GM19025 (cell line): ENCODE results near the gene LGR6.
"Not testable (repeated sequence)": the region's sequence is repeated elsewhere in the genome, so short reads cannot be mapped to it uniquely, and the experiment has no call there.

Experiments used
- ATAC-seq: cut with Tn5 transposase; IDR thresholded peaks from one replicate; pipeline ENCODE4 v1.9.1; 2021; ENCODE audit warnings: mild to moderate bottlenecking, low read depth, moderate library complexity; ENCODE audit not compliant: unreplicated experiment

Gene LGR6

DNA sequence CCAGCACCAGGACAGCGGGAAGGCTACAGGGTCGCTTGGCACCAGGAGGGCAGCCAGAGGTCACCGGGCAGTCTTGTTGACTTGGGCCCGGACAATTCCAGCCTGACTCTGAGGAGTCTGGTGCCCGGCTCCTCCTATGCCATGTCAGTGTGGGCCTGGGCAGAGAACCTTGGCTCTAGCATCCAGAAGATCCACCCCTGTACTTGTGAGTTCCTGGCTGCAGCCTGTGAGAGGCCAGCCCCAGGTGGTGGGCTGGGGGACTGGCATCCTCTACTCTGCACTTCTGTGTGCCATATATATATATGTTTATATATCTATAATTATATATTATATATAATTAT, 21.6 kb upstream of the LGR6 start:
- ATAC-seq = no peak

DNA sequence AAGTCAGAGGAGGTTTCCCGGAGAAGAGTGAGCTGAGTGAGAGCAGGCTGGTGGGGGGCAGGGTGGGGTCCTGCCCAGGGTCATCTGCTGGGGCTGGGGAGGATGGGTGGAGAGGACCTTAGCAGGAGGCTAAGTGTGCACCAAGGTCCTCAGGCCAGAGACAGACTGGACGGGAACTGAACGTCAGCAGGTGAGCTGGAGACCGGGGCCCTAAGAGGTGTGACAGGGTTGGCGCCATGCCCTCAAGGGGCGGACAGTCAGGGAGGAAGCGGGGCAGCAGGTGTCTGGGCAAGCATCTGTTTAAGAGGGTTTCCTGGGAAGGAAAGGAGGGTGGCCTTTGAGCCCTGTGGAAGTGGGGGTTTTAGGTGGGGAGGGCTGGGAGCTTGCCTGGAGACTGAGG, 19.6 kb upstream of the LGR6 start:
- no peak for ATAC-seq

DNA sequence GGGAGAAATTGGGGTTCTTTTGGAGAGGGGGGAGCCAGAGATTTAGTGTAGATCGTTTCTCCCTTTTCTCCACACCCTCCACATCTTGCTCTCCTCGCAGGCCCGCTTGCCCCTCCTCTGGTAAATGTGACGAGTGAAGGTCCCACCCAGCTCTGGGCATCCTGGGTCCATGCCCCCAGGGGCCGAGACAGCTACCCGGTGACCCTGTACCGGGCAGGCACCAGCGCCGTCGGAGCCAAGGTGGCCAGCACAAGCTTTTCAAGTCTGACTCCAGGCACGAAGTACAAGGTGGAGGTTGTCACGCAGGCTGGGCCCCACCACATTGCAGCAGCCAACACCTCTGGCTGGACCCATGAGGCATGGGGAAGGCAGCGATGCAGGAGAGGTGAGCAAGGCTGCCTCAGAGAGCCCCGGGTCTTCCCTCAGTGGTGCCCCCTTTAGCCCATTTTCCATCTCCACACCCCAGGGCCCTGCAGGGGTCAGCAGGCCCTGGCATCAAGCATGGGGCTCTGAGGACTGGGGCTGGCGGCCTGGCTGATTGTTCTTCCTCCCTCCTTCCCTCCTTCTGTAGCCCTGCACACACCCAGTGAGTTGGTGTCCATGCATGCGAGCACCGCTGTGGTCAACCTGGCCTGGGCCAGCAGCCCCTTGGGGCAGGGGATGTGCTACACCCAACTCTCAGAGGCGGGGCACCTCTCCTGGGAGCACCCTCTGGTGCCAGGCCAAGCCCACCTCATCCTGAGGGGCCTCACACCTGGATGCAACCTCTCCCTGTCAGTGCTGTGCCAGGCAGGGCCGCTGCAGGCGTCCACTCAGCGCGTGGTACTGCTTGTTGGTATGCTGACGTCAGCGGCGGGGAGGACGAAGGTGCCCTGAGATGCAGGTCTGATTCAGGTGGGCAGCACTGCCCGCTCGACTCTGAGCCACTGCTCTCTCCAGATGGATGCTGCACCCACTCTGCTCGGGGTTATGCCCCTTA, 16.4 kb upstream of the LGR6 start:
- ATAC-seq = no peak

DNA sequence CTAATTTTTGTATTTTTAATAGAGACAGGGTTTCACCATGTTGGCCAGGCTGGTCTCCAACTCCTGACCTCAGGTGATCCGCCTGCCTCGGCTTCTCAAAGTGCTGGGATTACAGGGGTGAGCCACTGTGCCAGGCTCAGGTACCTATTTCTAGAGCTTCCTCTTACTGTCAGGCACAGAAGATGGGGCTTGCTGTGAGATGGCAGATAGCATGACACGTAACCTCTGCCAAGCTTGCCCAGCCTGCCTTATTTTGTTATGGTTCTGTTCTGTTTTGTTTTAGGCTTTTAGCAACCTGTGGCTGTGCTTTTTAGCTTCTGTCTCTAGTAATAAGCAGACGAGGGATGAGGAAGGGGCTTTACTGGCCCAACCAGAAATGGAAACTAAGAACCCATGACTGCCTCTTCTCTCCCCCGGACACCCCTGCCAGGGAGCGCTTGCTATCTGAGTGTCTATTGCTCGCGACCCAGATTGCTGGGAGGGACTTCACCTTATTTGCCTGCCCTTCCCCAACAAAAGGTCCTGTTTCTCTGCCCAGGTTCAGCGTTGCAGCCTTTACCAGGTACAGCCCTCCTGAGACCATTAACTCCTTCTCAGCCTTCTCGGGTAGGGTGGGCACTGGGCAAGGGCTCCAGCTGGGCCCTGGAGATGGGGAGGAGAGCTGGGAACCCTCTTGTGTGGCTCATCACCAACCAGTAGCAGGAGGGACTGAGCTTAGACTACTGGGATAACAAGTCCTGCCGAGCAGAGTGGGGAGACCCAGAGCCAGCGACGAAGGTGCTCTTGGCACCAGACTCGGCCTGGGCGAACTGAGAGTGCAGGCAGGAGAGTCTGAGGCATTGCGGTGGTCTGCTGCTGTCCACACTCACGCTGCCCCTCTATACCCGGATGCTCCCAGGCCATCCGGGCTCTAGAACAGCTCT, 13.5 kb upstream of the LGR6 start:
- no peak for ATAC-seq

DNA sequence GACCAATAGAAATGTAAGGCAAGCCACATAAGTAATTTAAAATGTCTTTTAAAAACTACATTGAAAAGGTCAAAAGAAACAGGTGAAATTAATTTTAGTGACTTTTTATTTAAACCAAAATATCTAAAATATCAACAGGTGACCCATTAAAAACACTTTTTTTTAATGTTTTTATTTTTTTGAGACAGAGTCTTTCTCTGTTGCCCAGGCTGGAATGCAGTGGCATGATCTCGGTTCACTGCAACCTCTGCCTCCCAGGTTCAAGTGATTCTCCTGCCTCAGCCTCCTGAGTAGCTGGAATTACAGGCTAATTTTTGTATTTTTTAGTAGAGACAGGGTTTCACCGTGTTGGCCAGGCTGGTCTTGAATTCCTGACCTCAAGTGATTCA, 12.9 kb upstream of the LGR6 start:
- ATAC-seq = not testable (repeated sequence)

DNA sequence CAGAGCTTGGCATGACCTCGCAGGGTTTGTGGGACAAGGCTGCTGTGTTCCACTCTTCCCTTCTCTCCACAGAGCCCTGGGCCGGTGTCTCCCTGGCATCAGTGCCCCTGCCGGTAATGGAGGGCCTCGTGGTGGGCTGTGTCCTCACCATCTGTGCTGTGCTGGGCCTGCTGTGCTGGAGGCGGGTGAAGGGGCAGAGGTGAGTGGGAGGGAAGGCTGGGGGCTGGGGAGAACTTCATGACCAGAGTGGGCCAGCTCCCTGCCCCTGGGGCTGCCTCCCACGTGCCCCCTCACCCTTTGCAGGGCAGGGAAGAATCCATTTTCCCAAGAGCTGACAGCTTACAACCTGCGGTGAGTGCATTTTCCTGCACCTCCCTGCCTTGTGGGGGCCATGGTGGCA, 12.0 kb upstream of the LGR6 start:
- ATAC-seq = no peak

DNA sequence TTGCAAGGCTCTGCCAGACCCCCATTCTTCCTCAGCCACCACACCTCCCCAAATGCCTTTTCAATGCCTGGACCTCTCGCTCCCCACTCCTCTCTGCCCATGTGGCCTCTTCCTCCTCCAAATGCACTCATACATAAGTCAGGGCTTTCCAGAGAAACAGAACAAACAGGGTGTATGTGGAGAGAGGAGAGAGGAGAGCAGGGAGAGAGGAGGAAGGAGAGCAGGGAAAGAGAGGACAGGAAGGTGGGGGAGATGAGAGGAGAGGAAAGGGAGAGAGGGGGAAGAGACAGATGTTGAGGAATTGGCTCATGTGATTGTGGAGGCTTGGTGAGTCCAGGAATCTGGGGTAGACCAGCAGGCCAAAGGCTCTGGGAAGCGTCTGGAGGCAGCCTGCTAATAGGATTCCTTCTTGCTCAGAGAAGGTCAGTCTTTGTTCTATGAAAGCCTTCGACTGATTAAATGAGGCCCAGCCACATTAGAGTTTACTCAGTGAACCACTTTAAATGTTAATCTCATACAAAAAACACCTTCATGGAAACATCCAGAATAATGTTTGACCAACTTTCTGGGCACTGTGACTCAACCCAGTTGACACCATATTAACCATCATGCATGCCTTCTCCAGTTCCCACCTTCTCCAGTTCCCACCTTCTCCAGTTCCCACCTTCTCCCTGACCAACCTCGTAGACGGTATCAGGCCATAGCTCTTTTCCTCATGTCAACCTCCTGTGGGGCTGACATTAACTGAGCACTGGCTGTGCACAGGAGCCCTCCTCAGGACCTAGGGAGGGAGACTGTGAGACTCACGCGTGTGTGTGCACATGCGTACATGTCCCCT, 11.3 kb upstream of the LGR6 start:
- ATAC-seq = no peak

DNA sequence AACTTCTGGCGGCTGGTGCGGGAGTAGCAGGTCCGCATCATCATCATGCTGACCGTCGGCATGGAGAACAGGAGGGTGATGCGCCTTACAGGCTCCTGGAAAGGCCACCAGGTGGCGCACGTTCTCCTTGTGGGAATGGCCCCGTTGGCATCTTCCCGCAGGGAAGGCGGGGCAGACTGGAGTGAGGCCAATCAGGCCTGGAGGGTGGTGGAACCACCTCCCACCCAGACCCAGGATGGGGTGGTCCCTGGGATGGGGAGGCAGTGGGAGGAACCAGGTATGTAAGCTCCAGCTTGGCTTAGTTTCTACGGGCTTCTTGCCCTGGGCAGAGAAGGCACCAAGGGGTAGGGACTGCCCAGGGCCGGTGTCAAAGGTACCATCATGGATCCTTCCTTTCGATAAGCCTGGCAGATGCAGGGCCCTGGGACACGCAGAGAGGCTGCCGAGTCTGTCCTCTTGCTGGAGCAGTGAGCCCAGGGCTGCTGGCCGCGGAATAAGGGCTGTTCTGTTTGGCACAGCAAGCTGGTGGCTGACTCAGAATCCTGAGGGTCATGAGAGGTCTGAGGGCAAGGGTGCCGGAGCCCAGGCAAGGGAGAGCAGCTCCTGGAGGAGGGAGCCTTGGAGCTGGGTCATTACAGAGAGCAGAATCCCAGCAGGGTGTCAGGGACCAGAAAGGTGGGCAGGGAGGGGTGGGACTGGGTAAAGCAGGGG, 8.7 kb upstream of the LGR6 start:
- no peak for ATAC-seq

DNA sequence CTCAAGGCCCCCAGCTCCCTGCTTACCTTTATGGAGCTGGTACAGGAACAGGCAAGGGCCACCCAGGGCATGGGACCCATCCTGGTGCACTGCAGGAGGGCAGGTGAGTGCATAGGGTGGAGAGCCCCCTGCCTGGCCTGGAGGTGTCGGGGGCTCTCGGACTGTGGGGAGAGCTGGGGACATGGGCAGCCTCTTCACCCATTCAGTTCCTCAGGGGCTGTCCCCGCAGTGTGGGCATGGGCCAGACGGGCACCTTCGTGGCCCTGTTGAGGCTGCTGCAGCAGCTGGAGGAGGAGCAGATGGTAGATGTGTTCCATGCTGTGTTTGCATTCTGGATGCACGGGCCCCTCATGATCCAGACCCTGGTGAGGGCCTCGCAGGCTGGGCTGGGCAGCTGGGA, 7.3 kb upstream of the LGR6 start:
- no peak for ATAC-seq

DNA sequence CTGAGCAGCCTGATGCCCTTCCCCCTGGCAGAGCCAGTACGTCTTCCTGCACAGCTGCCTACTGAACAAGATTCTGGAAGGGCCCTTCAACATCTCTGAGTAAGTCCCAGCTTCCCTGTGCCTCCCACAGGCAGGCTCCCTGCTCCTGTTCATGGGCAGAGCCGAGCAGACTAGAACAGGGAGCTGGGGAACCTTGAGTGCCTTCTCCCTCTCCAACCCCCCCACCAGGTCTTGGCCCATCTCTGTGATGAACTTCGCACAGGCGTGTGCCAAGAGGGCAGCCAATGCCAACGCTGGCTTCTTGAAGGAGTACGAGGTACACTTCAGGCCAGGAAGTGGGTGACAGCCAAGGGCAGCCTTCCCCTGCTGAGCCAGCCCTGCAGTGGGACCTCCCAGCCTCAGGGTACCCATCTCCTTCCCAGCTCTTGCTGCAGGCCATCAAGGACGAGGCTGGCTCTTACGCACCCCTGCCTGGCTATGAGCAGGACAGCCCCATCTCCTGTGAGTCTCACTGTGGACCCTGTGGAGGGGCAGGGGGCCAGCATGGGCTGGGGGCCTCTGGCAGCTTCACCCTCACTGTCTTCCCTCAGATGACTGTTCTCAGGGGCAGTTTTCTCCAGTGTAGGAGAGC, 6.4 kb upstream of the LGR6 start:
- no peak for ATAC-seq

DNA sequence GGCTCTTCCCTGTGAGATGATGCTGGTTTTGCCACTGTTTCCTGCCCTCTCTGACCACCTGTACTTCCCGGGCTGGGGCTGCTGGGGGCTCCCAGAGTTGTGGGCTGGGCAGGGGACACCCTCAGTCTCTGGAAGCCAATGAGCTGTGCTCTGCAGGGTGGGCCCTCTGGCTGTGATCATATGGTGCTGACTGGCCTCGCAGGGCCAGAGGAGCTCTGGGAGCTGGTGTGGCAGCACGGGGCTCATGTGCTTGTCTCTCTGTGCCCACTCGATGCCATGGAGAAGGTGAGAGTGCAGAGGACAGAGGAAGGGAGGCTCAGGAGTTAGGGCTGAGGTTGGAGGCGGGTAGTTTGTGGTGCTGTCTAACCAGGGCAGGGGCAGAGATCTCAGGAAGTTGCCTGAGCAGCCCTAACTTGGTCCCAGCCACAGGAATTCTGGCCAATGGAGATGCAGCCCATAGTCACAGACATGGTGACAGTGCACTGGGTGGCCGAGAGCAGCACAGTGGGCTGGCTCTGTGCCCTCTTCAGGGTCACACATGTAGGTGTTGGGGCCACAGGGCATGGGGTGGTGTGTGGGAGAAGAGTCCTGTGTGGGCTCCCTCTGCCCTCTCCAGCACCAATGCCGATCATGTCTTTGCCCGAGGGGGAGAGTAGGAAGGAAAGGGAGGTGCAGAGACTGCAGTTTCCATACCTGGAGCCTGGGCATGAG, 5.7 kb upstream of the LGR6 start:
- no peak for ATAC-seq

DNA sequence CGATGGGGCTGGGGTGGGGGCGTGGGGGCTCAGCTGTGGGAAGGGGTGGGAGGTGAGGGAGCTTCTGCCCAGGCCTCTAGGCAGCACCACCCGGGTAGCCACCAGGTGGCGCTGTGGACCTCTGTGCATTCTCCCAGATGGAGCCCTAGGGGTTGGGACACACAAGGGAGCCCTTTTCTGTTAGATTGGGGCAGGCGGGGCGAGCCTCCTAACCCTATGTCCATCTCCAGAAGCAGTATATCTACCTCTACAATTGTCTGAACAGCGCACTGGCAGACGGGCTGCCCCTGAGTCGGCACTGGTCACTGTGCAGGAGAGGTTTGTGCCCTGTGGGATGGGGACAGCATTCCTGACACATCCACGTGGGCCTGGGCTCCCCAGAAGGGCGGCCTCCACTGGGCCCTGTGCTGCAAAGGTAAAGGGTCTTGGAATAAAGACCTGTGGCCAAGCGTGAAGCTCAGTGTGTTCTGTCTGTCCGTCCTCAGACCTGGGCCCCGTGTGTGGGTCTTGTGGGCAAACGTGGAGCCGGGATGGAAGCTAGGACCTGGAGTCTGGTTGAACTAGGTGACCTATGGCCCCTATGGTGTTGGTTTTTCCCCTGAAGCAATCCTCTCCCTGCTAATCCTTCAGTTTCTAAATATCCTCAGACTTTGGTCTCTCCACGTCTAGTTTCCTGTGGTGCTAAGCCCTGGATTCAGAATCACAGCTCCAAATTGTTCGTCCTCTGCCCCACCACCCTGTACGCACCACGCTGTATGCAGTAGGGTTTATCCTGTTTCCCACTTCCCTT, 4.4 kb upstream of the LGR6 start:
- no peak for ATAC-seq

DNA sequence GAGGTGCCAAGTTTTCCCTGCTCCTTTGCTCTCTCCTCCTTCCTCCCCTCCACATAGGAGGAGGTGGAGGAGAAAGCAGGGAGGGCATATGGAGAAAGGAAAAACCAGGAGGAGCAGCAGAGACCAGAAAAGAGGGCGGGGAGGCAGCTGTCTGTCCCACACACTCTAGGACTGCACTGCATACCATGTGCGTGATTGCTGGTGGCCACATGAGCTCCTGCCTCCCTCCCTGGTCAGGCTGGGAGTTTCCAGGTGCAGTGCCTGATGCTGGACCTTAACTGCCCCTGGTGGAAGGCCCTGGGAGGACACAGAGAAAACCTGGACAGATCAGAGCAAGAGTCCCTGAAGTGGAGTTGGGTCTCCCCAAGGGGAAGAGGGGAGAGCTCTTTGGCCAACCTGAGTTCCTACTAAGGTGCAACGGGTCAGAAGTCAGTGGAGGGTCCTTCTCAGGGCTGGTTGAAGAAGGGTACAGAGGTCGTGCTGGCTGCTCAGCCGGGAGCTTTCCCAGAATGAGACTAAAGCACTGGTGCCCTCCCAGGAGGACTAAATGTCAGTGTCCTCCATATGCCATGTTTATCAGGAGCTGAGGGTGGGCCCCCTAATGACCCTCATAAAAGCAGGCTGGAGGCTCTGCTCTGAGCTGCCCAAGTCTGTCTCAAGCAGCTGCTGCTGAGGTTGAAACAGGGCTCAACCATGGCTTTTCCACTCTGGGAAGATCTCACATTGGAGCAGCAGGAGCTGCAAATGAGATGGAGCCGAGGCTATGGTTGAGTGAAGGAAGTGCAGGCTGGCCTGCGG, 3.5 kb upstream of the LGR6 start:
- no peak for ATAC-seq

DNA sequence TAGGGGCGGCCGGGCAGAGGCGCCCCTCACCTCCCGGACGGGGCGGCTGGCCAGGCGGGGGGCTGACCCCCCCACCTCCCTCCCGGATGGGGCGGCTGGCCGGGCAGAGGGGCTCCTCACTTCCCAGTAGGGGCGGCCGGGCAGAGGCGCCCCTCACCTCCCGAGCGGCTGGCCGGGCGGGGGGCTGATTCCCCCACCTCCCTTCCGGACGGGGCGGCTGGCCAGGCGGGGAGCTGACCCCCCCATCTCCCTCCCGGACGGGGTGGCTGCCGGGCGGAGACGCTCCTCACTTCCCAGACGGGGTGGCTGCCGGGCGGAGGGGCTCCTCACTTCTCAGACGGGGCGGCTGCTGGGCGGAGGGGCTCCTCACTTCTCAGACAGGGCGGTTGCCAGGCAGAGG, 2.2 kb upstream of the LGR6 start:
- not testable (repeated sequence) for ATAC-seq

DNA sequence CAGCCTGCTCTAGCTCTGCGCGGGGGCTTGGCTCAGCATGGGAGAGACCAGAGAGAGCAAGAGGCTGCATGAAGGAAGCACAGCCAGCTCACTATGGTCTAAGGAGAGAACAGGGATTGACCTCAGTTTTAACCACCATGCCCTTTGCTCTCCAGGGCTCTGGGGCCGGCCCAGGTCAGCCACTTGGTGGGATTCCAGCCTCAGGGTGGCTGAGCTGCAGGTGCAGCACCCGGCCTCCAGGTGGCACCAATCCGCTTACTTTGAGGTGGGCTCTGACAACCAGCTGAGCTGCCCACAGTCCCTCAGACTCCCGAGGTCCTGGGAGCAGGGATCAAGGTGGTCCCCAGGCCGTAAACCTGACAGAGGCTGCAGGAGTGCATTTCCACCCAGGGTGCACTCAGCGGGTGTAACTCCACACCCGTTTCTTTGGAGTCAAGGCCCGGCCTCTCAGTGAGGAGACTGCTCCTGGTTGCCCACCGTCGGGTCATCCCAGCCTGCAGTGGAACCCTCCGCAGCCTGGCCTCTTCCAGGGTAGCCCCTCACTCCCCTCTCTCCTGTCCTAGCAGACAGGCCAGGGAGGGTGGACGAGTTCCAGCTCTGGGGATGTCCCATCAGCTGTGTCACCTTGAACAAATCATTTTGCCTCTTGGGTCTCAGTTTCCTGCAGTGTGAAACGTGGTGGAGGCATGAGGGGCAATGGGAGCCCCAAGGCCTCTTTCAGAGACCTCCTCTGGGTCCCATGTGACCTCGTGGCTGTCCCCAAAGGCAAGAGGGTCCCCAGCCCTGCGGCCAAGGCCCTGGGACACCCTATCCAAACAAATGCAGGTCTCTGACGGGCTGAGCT, 607 bp upstream of the LGR6 start:
- no peak for ATAC-seq

DNA sequence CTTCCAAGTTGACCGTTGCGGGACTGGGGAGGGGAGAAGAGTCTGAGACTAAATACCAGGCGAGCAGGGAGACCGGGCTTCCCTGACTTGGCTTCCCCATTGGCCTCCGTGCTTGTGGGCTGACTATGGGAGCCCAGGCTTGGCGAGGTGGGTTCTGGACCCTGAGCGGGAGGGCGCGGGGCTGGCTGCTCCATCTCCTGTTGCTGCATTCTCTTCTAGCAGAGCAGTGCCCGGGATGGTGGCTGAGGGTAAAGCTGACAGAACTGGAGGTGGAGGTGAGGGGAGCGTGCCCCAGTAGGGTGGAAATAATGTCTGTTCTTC, 689 bp downstream of the LGR6 start:
- ATAC-seq = no peak
